ENCODE measurements around the gene TRAPPC4.

DNA sequence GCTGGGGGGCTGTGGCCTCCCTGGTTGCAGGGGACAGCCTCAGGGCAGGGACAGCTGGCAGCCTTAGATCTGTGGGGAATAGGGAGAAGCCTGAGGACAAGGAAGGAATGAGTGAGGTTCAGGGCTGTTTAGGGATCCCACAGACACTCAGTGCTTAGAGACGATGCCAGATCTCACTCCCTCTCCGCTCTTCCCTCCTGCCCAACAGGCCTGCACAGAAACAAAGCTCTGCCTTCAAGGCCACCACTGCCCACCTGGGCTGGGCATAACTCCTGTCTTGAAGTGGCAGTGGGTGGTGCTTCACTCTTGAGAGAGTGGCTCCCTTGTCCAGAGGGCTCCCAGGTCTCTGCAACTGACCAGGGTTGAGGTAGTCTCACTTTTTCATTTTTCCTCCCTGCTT lies 33.7 kb upstream of the TRAPPC4 start:
- TF ChIP-seq, protein P1, sequence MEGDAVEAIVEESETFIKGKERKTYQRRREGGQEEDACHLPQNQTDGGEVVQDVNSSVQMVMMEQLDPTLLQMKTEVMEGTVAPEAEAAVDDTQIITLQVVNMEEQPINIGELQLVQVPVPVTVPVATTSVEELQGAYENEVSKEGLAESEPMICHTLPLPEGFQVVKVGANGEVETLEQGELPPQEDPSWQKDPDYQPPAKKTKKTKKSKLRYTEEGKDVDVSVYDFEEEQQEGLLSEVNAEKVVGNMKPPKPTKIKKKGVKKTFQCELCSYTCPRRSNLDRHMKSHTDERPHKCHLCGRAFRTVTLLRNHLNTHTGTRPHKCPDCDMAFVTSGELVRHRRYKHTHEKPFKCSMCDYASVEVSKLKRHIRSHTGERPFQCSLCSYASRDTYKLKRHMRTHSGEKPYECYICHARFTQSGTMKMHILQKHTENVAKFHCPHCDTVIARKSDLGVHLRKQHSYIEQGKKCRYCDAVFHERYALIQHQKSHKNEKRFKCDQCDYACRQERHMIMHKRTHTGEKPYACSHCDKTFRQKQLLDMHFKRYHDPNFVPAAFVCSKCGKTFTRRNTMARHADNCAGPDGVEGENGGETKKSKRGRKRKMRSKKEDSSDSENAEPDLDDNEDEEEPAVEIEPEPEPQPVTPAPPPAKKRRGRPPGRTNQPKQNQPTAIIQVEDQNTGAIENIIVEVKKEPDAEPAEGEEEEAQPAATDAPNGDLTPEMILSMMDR (conservative IDR thresholded peaks at IDR 0.05; ENCODE audit: low read depth, low read length): no peak
- TF ChIP-seq EZH2 (IDR thresholded peaks at IDR 0.05; ENCODE audit: borderline replicate concordance, low read depth, low read length, poor library complexity, severe bottlenecking): no peak

All from A673 (cell line).